Sigmoid colon (tissue), 7 donors: ENCODE measurements around the gene HOXB5. TPM values are rescaled to one million over a fixed set of nuclear protein-coding genes. Genes with fewer than 3 reads are reported as not detected.

Source experiments
- DNase-seq: peaks from one replicate; pipeline ENCODE4 v3.0.0-alpha.2; 2019
- H3K27ac ChIP-seq, 4 donors: fragments of 200-600 bp; sonication (generic); one replicate each; pipeline ENCODE4 v1.5.1; 2016 to 2019; ENCODE audit warnings: mild to moderate bottlenecking in 1 of 4
- H3K27me3 ChIP-seq, 3 donors: fragments of 200-600 bp; sonication (generic); one replicate each; pipeline ENCODE4 v1.5.1; 2019; ENCODE audit warnings: mild to moderate bottlenecking in 1 of 3
- H3K36me3 ChIP-seq, 4 donors: fragments of 200-600 bp; sonication (generic); one replicate each; pipeline ENCODE4 v1.5.1; 2016 to 2019
- H3K4me1 ChIP-seq, 4 donors: fragments of 200-600 bp; sonication (generic); one replicate each; pipeline ENCODE4 v1.5.1; 2017 to 2019
- H3K4me3 ChIP-seq, 4 donors: fragments of 200-600 bp; sonication (generic); one replicate each; pipeline ENCODE4 v1.5.1; 2017 to 2019; ENCODE audit warnings: mild to moderate bottlenecking in 2 of 4, moderate library complexity in 1 of 4
- H3K9me3 ChIP-seq, 4 donors: fragments of 200-600 bp in 3 of 4; sonication (generic) in 3 of 4; one replicate each; pipeline versions ENCODE4 v1.5.1 to v1.6.1; 2013 to 2019
- EP300 ChIP-seq, 4 donors: sonication (generic); formaldehyde crosslinking; IDR thresholded peaks; one replicate each; pipeline ENCODE4 v1.6.1; 2017; ENCODE audit warnings: antibody characterized with exemption in 4 of 4
- POLR2A ChIP-seq, 2 donors: fragments of 450-650 bp; IDR thresholded peaks; one replicate each; pipeline ENCODE4 v1.6.1; 2016; ENCODE audit warnings: antibody characterized with exemption in 2 of 2, mild to moderate bottlenecking in 2 of 2, moderate library complexity in 2 of 2
- POLR2AphosphoS5 ChIP-seq, 4 donors: sonication (generic); formaldehyde crosslinking; IDR thresholded peaks; one replicate each; pipeline ENCODE4 v1.6.1; 2017; ENCODE audit warnings: antibody characterized with exemption in 4 of 4
- WGBS, 2 donors: extraction: QIAGEN DNeasy Blood & Tissue Kit; methylation state at CpG; one replicate each; pipeline ENCODE4 v1.1.7; 2013; 5-methylcytosine and 5-hydroxymethylcytosine counted together
- intact Hi-C: fragments of 100-400 bp; cut with DNase I; formaldehyde crosslinking; loops from one replicate; pipeline ENCODE4 v1.15.1; 2023
- polyA plus RNA-seq, 3 donors: library from polyadenylated mRNA; stranded (reverse); fragments of 200-250 nt; gene quantifications; one replicate each; pipeline ENCODE4 v1.2.3, GENCODE V29; 2013
- total RNA-seq, 4 donors: library from RNA; depleted of rRNA; stranded (reverse); fragments of >200 nt; gene quantifications; one replicate each; pipeline ENCODE4 v1.1.0, GENCODE V29; 2016
- TF ChIP-seq, protein P1 (sequence below), 4 experiments: fragments of 450-650 bp in 3 of 4; fragments of 200-600 bp in 1 of 4; IDR thresholded peaks; one replicate each; pipeline ENCODE4 v1.5.1; 2016 to 2019; ENCODE audit warnings: antibody characterized with exemption in 4 of 4, mild to moderate bottlenecking in 3 of 4, moderate library complexity in 2 of 4
- donor health status: healthy with polysubstance abuse.
- donor health status: Bipolar disorder and iron deficiency.
- donor health status: healthy.

The HOXB5 gene
- total and polyA plus RNA-seq, 7 donors, result 1.5 to 13.9 (median 2.5) TPM

DNA sequence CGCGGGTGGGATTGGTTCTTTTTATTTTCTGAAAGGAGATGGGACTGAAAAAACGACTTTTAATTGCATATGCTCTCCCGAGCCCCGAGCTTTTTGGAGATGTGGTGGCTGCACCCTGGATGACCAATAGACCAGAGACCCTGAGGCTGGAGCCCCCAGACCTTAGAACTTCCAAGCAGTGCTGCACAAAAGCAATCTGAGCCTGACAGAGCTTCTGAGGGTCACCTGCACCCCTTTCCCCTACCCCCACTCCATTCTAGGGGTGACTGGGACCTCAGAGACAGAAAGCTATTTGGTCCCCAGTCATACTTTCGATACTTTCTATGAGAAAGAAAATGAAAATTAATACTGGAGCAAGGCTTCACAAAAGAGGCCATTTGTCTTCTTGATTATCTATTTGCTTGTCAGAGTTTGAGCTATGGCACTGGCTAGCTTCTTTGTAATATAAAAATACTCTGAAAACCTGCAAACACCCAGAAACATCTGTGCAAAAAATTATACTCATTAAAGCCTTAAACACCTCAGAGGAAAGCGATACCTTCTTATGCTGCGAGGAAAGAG lies 19.0 kb downstream of the HOXB5 start:
- Histone ChIP-seq H3K9me3 (no peaks in the 10 kb centered on the region), H3K4me1 (peaks cover 0 to 92% (median 74%) of the 10 kb centered on the region in 4 donors), H3K4me3 (peak overlapping the region; percentile 5 to 84 (median 44)), H3K27ac (peak overlapping the region; percentile 94 to 99 (median 96)), H3K36me3 (no peaks in the 10 kb centered on the region), H3K27me3 (no peaks in the 10 kb centered on the region)
- TF ChIP-seq EP300 (IDR thresholded peaks at IDR 0.05), result no peak
- TF ChIP-seq POLR2AphosphoS5 (IDR thresholded peaks at IDR 0.05), result no peak
- TF ChIP-seq, protein P1, sequence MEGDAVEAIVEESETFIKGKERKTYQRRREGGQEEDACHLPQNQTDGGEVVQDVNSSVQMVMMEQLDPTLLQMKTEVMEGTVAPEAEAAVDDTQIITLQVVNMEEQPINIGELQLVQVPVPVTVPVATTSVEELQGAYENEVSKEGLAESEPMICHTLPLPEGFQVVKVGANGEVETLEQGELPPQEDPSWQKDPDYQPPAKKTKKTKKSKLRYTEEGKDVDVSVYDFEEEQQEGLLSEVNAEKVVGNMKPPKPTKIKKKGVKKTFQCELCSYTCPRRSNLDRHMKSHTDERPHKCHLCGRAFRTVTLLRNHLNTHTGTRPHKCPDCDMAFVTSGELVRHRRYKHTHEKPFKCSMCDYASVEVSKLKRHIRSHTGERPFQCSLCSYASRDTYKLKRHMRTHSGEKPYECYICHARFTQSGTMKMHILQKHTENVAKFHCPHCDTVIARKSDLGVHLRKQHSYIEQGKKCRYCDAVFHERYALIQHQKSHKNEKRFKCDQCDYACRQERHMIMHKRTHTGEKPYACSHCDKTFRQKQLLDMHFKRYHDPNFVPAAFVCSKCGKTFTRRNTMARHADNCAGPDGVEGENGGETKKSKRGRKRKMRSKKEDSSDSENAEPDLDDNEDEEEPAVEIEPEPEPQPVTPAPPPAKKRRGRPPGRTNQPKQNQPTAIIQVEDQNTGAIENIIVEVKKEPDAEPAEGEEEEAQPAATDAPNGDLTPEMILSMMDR (IDR thresholded peaks at IDR 0.05), result no peak
- no peak for TF ChIP-seq POLR2A (IDR thresholded peaks at IDR 0.05)
- intact Hi-C loops, result no loop called here
- 77 to 83% methylated on average over 8 of the region's 8 CpGs for WGBS, 2 donors
- no peak for DNase-seq

DNA sequence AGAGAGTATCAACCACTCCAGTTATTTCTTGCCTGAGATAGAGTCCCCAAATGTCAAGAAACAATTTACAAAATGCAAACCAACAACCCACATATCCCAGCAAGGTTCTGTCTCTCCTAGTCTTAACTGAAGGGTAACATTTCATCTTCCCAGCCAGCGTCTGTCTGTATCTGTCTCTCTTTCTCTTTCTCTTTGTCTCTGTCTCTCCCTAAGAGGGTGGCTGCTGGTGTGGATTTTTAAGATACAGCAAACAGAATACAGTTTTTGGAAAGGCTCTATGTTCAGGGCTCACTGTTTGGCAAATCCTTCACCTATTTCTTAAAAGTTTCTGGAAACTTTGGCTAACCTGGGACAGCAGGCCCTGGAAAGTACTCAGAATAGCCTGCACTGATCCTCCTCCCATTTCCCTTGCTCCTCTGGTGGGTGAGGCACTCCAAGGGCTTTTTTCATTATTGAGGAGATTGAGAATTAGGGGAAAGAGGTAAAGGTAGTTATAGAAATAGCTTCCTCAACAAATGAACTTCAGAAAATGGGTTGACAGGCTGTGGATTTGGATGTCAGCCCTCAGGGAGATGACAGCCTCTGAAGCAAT lies 21.7 kb downstream of the HOXB5 start:
- H3K9me3 ChIP-seq, result no peaks in the 10 kb centered on the region
- intact Hi-C loops, result no loop called here
- DNase-seq, result no peak
- H3K27me3 ChIP-seq, result no peaks in the 10 kb centered on the region
- H3K4me1 ChIP-seq, result peaks cover 0 to 98% (median 96%) of the 10 kb centered on the region in 4 donors
- H3K4me3 ChIP-seq, result peak overlapping the region in 3 of 4 donors; percentile 36 to 84 (median 40)
- TF ChIP-seq POLR2A (IDR thresholded peaks at IDR 0.05) (no peak), EP300 (IDR thresholded peaks at IDR 0.05) (no peak), POLR2AphosphoS5 (IDR thresholded peaks at IDR 0.05) (no peak)
- TF ChIP-seq, protein P1 (IDR thresholded peaks at IDR 0.05), result no peak
- H3K27ac ChIP-seq, result peak overlapping the region; percentile 94 to 99 (median 96)
- 66 to 78% methylated on average over 1 of the region's 1 CpG for WGBS, 2 donors
- H3K36me3 ChIP-seq, result no peaks in the 10 kb centered on the region

DNA sequence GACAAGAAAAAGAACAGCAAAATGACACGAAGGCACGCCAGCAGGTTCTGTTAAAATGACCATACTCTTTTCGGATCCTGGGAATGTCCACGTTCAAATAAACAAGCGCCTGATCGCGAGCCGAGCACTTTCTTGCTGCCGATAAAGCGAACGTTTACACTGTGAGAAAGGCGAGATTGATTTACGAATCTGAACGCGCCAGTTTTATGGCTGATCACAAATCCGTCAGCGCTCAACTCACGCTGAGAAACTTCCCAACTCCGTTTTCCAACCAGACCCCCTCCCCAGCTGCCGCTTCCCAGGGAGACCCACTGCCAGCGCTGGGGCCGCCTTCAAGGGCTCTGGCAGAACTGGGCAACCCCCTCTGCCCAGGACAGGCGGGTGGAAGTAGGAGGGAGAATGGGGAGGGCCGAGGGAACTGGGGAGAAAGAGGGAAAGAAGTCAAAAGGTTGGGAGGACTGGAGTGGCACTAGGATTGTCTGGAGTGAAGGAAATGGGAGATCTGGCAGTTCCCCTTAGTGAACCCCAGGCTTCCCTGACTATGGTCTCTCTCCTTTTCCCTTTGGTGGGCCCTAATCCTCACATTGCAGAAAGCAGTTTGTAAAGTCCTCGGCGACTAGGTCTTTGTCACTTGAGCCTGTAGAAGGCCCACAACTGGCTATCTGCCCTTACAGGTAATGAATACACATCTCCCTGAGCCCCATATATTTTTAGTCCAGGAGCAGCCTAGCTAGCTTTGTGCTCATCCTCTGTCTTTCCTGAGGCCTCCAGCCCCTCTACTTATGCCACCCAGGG lies 22.4 kb downstream of the HOXB5 start:
- Histone ChIP-seq H3K4me3 (peak overlapping the region; percentile 18 to 84 (median 38)), H3K27ac (peak overlapping the region; percentile 94 to 99 (median 96)), H3K4me1 (peaks cover 0 to 100% (median 97%) of the 10 kb centered on the region in 4 donors), H3K27me3 (no peaks in the 10 kb centered on the region), H3K36me3 (no peaks in the 10 kb centered on the region), H3K9me3 (no peaks in the 10 kb centered on the region)
- TF ChIP-seq EP300 (IDR thresholded peaks at IDR 0.05) (no peak), POLR2AphosphoS5 (IDR thresholded peaks at IDR 0.05) (peak in 3 of 4 donors; percentile 34 to 67 (median 43)), POLR2A (IDR thresholded peaks at IDR 0.05) (no peak)
- TF ChIP-seq, protein P1 (IDR thresholded peaks at IDR 0.05), result no peak
- intact Hi-C loops, result no loop called here
- 38 to 57% methylated on average over 26 of the region's 26 CpGs for WGBS, 2 donors
- no peak for DNase-seq

DNA sequence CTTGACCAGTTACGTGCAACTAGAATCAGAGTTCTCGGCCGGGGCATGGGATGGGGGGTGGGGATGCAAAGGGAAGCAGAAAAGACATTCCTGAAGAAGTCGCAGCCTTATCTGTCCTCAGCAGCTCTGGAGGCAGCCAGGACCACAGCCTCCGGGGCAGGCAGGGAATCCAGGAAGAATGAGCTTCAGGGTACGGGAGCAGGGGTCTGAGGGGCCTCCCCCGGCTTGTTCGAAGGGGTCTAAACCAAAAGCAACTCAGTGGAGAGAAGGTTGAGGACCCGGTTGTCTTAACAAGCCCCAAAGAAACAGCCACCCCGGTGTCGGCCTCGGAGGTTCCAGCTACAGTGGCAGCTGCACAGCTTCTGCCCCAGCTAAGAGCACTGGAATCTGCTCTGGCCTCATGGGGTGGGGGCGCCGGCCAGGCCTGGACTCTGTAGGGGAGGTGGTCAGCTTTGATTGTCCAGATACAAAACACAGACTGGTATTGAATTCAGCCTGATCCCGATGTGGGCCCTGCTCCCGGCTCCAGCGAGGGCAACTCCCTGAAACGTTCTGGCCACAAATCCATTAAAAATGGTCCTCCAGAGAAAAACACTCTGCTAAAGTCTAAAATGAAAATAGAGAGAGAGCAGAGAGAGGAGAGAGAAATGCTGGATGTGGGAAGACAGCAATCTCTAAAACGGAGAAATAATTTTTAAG lies 23.1 kb downstream of the HOXB5 start:
- no peaks in the 10 kb centered on the region for H3K27me3 ChIP-seq
- intact Hi-C loops, result no loop called here
- peaks cover 0 to 100% (median 97%) of the 10 kb centered on the region in 4 donors for H3K4me1 ChIP-seq
- no peak for DNase-seq
- peak overlapping the region; percentile 18 to 84 (median 38) for H3K4me3 ChIP-seq
- WGBS, 2 donors, result 66 to 73% methylated on average over 19 of the region's 19 CpGs
- H3K9me3 ChIP-seq, result no peaks in the 10 kb centered on the region
- H3K27ac ChIP-seq, result peak overlapping the region; percentile 94 to 99 (median 96)
- H3K36me3 ChIP-seq, result no peaks in the 10 kb centered on the region
- no peak for TF ChIP-seq POLR2A (IDR thresholded peaks at IDR 0.05)
- peak in 1 of 4 donors; percentile 16 for TF ChIP-seq POLR2AphosphoS5 (IDR thresholded peaks at IDR 0.05)
- no peak for TF ChIP-seq EP300 (IDR thresholded peaks at IDR 0.05)
- TF ChIP-seq, protein P1 (IDR thresholded peaks at IDR 0.05), result no peak
